Esophagus (tissue), 2 donors: Measurements from ENCODE around the gene PPP4C. TPM values are rescaled to one million over a fixed set of nuclear protein-coding genes. Genes with fewer than 3 reads are reported as not detected.

ENCODE experiments used
- H3K27ac ChIP-seq, 2 donors: one replicate each; pipeline ENCODE4 v1.5.1; 2013; ENCODE audit warnings: low read depth in 2 of 2, mild to moderate bottlenecking in 2 of 2, inconsistent platforms in 1 of 2, low read length in 1 of 2, moderate library complexity in 1 of 2
- H3K27me3 ChIP-seq, 2 donors: one replicate each; pipeline ENCODE4 v1.6.1; 2013; ENCODE audit warnings: low read length in 2 of 2, control low read depth in 1 of 2, mild to moderate bottlenecking in 1 of 2; ENCODE audit not compliant: insufficient read depth in 2 of 2, control insufficient read depth in 1 of 2
- H3K36me3 ChIP-seq, 2 donors: one replicate each; pipeline ENCODE4 v1.6.1; 2013; ENCODE audit warnings: low read length in 1 of 2; ENCODE audit not compliant: control insufficient read depth in 2 of 2, insufficient read depth in 2 of 2
- H3K4me1 ChIP-seq, 2 donors: one replicate each; pipeline ENCODE4 v1.6.1; 2013; ENCODE audit warnings: low read length in 1 of 2; ENCODE audit not compliant: control insufficient read depth in 2 of 2, insufficient read depth in 2 of 2
- H3K4me3 ChIP-seq, 2 donors: one replicate each; pipeline ENCODE4 v1.5.1; 2013; ENCODE audit warnings: low read length in 2 of 2, mild to moderate bottlenecking in 2 of 2, low read depth in 1 of 2, moderate library complexity in 1 of 2
- H3K9me3 ChIP-seq, 2 donors: one replicate each; pipeline ENCODE4 v1.6.1; 2013; ENCODE audit warnings: mild to moderate bottlenecking in 2 of 2, low read depth in 1 of 2, low read length in 1 of 2, moderate library complexity in 1 of 2; ENCODE audit not compliant: control insufficient read depth in 2 of 2, insufficient read depth in 1 of 2
- WGBS, 2 donors: extraction: QIAGEN DNeasy Blood & Tissue Kit; methylation state at CpG; one replicate each; pipeline ENCODE4 v1.1.7; 2013; 5-methylcytosine and 5-hydroxymethylcytosine counted together
- polyA plus RNA-seq, 2 donors: library from polyadenylated mRNA; stranded (reverse); fragments of 200-250 nt; gene quantifications; one replicate each; pipeline ENCODE4 v1.2.3, GENCODE V29; 2013
- donor health status: healthy with polysubstance abuse.
- donor health status: Bipolar disorder and iron deficiency.

The PPP4C gene
- polyA plus RNA-seq, 2 donors, result 113 TPM

DNA sequence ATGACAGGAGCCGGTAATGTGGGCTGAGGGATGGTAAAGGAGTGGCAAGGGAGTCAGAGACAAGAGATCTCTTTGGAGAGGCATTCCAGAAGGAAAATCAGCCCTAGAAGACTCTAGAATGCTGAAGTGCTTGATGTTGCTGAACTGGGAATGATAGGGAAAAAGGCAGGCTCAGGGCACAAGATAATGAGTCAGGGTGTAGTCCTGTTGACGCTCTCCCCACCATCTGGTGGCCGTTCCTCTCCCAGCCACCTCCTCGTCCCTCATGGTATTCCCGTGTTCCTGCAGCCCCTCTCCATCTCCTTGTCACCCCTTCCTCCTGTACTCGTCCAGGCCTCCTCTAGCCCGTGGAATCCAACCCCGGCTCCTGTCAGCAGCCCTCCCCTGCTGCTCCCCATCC is 21.3 kb upstream of the PPP4C start:
- Histone ChIP-seq H3K9me3 (no peaks in the 10 kb centered on the region), H3K4me3 (no peak overlapping the region), H3K36me3 (no peaks in the 10 kb centered on the region), H3K4me1 (peaks cover 10 to 11% of the 10 kb centered on the region in 2 donors), H3K27me3 (no peaks in the 10 kb centered on the region), H3K27ac (no peak overlapping the region)
- WGBS, 2 donors, result 76 to 81% methylated on average over 8 of the region's 8 CpGs

GRCh38 chr16:30054959-30055553 is 20.7 kb upstream of the PPP4C start:
- 22 to 25% methylated on average over 10 of the region's 10 CpGs for WGBS, 2 donors
- peaks cover 10 to 11% of the 10 kb centered on the region in 2 donors for H3K4me1 ChIP-seq
- H3K36me3 ChIP-seq, result no peaks in the 10 kb centered on the region
- no peaks in the 10 kb centered on the region for H3K9me3 ChIP-seq
- peak overlapping the region in 1 of 2 donors; percentile 62 for H3K27ac ChIP-seq
- H3K4me3 ChIP-seq, result no peak overlapping the region
- no peaks in the 10 kb centered on the region for H3K27me3 ChIP-seq

- H3K27ac ChIP-seq, result no peak overlapping the region
- H3K36me3 ChIP-seq, result no peaks in the 10 kb centered on the region
- H3K9me3 ChIP-seq, result no peaks in the 10 kb centered on the region
- no peaks in the 10 kb centered on the region for H3K27me3 ChIP-seq
- H3K4me3 ChIP-seq, result no peak overlapping the region
- WGBS, 2 donors, result 68 to 71% methylated on average over 4 of the region's 4 CpGs
- peaks cover 6 to 12% of the 10 kb centered on the region in 2 donors for H3K4me1 ChIP-seq
Observed at GRCh38 chr16:30060346-30060745, 15.4 kb upstream of the PPP4C start.

DNA sequence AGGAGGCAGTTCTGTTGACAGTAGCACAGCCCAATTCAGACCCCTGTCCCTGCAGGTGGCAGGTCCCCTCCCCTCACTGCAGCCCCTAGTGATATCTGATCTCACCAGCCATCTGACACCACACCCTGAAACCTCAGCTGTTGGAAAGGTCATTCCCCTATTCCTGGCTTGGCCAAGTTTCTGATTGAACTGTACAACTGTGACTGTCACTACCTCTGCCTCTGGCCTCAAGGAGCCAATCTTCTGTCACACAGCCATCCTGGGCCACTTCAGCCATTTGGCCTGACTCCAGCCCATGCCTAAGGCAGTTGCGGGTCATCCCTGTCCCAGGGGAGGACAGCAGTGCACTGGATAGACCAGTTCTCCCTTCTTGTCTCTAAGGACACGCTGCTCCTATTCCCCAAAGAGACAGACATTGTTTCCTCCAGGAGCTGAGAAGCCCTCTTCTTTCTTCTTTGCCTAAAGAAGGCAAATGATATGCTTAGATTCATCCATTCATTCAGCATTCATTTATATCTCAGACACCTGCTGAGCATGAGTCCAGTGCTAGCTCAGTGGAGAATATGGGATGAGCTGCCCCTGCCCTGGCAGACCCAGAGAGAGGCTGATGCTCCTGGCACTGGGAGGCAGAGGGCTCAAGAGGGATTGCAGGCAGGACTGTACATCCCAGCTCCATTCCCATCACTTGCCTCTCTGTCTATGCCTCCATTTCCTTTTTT is 14.8 kb upstream of the PPP4C start:
- Histone ChIP-seq H3K4me3 (no peak overlapping the region), H3K27me3 (no peaks in the 10 kb centered on the region), H3K36me3 (peaks cover 0 to 3% of the 10 kb centered on the region in 2 donors), H3K9me3 (no peaks in the 10 kb centered on the region), H3K4me1 (peaks cover 6 to 12% of the 10 kb centered on the region in 2 donors), H3K27ac (peak overlapping the region in 1 of 2 donors; percentile 22)
- WGBS, 2 donors, result 57 to 67% methylated on average over 2 of the region's 2 CpGs

GRCh38 chr16:30063278-30063892 is 12.4 kb upstream of the PPP4C start:
- peak overlapping the region in 1 of 2 donors; percentile 53 for H3K4me3 ChIP-seq
- WGBS, 2 donors, result 55 to 64% methylated on average over 12 of the region's 12 CpGs

DNA sequence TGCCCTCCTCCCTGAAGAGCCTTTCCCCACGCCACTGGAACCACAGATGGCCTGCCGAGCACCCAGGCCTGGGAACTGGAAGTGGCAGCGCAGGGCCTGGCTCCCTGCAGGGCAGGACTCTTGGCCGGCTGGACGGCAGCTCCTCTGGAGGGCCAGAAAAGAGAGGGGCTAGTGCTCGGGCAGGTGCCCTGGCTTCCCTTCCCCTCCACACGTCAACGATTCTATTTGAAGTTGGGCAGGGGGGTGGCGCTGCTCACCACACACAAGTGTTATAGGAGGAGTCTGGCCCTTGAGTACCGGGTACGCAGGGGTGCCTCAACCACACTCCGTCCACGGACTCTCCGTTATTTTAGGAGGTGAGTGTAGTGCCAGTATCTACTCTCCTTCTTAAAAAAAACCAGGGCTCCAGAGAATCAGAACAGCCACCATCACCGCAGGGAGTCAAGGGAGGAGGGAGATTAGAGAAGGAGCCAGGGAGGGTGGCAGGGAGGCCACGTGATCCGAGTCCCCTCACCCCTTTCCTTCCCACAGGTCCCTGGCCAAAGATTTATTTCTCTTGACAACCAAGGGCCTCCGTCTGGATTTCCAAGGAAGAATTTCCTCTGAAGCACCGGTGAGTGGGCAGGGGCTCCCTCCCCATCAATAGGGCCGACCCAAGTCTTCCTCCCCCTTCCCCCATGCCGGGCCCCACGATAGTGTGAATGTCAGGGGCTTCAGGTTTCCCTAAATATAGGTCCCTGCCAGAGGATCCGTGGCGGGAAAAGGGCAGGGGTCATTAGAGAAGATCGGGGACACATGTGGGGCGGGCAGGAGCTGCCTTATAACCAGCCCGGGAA is 11.7 kb upstream of the PPP4C start:
- Histone ChIP-seq H3K27ac (peak overlapping the region; percentile 97 to 98), H3K36me3 (peaks cover 15 to 24% of the 10 kb centered on the region in 2 donors), H3K27me3 (no peaks in the 10 kb centered on the region), H3K9me3 (no peaks in the 10 kb centered on the region), H3K4me3 (peak overlapping the region; percentile 53 to 64), H3K4me1 (peaks cover 7 to 22% of the 10 kb centered on the region in 2 donors)
- 5 to 6% methylated on average over 27 of the region's 27 CpGs for WGBS, 2 donors

More at GRCh38 chr16:30063278-30063892, 12.4 kb upstream of the PPP4C start:
- no peaks in the 10 kb centered on the region for H3K27me3 ChIP-seq
- peaks cover 9 to 17% of the 10 kb centered on the region in 2 donors for H3K36me3 ChIP-seq
- H3K27ac ChIP-seq, result peak overlapping the region; percentile 97 to 98
- peaks cover 7 to 19% of the 10 kb centered on the region in 2 donors for H3K4me1 ChIP-seq
- no peaks in the 10 kb centered on the region for H3K9me3 ChIP-seq

DNA sequence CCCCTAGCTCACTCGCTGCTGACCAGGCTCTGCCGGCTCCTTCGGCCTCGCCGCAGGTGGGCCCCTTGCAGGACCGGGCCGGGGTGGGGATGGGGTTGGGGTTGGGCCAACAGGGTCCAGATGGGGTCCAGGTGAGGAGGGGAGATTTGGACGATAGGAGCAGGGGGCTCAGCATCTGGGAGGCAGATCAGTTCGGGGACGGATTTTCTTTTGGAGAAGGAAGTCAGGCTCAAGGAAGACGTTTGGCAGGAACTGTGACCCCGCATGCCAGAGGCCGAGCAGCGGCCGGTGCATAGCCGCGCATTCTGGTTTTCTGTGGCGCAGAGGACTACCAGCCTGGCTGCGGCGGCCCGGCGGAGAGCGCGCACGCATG is 11.1 kb upstream of the PPP4C start:
- Histone ChIP-seq H3K27ac (peak overlapping the region; percentile 97 to 98), H3K4me1 (peaks cover 7 to 27% of the 10 kb centered on the region in 2 donors), H3K9me3 (no peaks in the 10 kb centered on the region), H3K36me3 (peaks cover 19 to 30% of the 10 kb centered on the region in 2 donors), H3K27me3 (no peaks in the 10 kb centered on the region), H3K4me3 (peak overlapping the region; percentile 53 to 64)
- WGBS, 2 donors, result 0 to 1% methylated on average over 22 to 25 of the region's 25 CpGs

DNA sequence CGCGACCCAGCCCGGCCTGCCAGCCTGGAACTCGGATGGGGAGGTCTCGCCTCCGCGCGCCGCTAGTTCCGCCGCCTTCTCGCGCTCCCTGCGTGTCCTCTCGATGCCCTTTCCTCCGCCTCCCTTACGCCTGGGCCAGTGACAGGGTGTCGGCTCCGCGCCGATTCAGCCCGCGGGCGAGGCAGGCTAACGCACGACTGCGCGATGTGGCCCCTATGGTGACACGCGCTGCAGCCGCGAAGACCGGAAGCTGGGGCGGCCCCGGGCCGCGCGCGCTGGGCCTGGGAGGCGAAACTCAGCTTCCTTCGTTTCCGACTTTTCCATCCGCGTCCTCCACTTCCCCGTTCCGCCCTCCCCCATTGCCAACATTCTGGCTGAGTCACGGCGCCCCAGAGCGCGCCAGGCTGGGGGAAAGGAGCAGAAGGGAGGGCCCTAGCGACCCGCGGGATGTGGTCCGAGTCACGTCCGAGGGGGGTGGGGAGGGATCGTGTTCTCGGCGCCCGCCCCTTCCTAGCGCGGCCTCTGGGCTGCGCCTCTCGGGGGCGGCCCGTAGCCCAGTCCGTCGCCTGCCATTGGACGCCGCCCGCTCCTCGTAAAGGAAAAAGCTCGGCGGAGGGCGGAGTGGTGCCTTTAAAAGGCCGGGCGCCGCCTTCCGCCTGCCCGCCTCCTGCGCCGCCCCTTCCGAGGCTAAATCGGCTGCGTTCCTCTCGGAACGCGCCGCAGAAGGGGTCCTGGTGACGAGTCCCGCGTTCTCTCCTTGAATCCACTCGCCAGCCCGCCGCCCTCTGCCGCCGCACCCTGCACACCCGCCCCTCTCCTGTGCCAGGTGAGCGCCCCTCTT is 10.5 kb upstream of the PPP4C start, which contains the start of gene ALDOA:
Gene ALDOA, plus strand, starts transcription at position 659 of the 841 bp plus-strand sequence. CDS start 1,138 bp downstream, outside the sequence.
- peak within 1 kb of the TSS; percentile 92 to 100 for H3K4me3 ChIP-seq
- H3K27ac ChIP-seq, result peak within 1 kb of the TSS; percentile 97 to 98
- 0 to 1% methylated on average over 83 to 99 of the region's 99 CpGs for WGBS, 2 donors
- no peaks in the 10 kb centered on the region for H3K9me3 ChIP-seq
- no peaks in the 10 kb centered on the region for H3K27me3 ChIP-seq
- peaks cover 26 to 36% of the 10 kb centered on the region in 2 donors for H3K36me3 ChIP-seq
- peaks cover 7 to 30% of the 10 kb centered on the region in 2 donors for H3K4me1 ChIP-seq
